22Rv1 (cell line): ENCODE measurements around the gene TTLL7.

Source experiments
- CTCF ChIP-seq: fragments of 450-650 bp; IDR thresholded peaks from 2 replicates; pipeline ENCODE4 v1.5.1; 2017; ENCODE audit warnings: mild to moderate bottlenecking
- ZFX ChIP-seq: fragments of 450-650 bp; IDR thresholded peaks from 2 replicates; pipeline ENCODE4 v1.6.1; 2017; ENCODE audit warnings: antibody characterized with exemption, borderline replicate concordance

GRCh38 chr1:84025966-84026365 lies 27.0 kb upstream of the TTLL7 start:
- TF ChIP-seq CTCF (no peak), ZFX (no peak)
